ENCODE results near the gene ITGAV.

ITGAV gene

DNA sequence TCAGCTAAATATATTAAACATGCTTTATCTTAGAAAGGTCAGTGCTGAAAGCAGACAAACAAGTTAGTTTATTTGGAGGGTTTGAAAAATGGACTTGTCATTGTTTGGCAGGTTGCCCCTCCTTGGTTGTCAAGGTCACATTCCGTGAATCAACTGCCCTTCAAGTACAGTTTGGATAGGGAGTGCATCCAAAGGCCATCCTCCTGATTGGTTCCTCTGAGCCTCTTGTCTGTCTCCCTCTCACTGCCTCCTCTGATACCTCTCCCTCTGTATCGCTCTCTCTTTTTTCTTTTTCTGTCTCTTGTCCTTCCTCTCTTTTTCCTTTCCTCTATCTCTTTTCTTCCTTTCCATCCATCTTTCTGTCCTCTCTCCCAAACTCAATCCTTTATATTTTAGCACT, 5.4 kb downstream of the ITGAV start:
- Histone ChIP-seq H2AFZ (ENCODE audit: low read depth, low read length) (no peak overlapping the region), H3K36me3 (replicated peaks; ENCODE audit: low read depth, low read length) (no peaks in the 10 kb centered on the region), H3K9me3 (ENCODE audit: insufficient read depth, low read length) (no peaks in the 10 kb centered on the region), H4K20me1 (ENCODE audit: insufficient read depth, low read length) (no peaks in the 10 kb centered on the region), H3K27ac (ENCODE audit: low read length) (no peak overlapping the region), H3K27me3 (ENCODE audit: low read depth, low read length) (no peaks in the 10 kb centered on the region), H3K79me2 (ENCODE audit: low read length) (peaks cover 2% of the 10 kb centered on the region; the same call in 1 of the 2 replicates), H3K4me3 (ENCODE audit: low read length) (no peak overlapping the region), H3K4me2 (ENCODE audit: low read length) (no peak overlapping the region), H3K4me1 (ENCODE audit: low read length) (peaks cover 6% of the 10 kb centered on the region; the same call in 1 of the 2 replicates), H3K9ac (ENCODE audit: low read length) (no peak overlapping the region)
- TF ChIP-seq, protein P1, sequence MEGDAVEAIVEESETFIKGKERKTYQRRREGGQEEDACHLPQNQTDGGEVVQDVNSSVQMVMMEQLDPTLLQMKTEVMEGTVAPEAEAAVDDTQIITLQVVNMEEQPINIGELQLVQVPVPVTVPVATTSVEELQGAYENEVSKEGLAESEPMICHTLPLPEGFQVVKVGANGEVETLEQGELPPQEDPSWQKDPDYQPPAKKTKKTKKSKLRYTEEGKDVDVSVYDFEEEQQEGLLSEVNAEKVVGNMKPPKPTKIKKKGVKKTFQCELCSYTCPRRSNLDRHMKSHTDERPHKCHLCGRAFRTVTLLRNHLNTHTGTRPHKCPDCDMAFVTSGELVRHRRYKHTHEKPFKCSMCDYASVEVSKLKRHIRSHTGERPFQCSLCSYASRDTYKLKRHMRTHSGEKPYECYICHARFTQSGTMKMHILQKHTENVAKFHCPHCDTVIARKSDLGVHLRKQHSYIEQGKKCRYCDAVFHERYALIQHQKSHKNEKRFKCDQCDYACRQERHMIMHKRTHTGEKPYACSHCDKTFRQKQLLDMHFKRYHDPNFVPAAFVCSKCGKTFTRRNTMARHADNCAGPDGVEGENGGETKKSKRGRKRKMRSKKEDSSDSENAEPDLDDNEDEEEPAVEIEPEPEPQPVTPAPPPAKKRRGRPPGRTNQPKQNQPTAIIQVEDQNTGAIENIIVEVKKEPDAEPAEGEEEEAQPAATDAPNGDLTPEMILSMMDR (IDR thresholded peaks at IDR 0.05; ENCODE audit: low read depth, low read length), result no peak
- TF ChIP-seq EZH2phosphoT487 (IDR thresholded peaks at IDR 0.05; ENCODE audit: low read depth), result no peak

DNA sequence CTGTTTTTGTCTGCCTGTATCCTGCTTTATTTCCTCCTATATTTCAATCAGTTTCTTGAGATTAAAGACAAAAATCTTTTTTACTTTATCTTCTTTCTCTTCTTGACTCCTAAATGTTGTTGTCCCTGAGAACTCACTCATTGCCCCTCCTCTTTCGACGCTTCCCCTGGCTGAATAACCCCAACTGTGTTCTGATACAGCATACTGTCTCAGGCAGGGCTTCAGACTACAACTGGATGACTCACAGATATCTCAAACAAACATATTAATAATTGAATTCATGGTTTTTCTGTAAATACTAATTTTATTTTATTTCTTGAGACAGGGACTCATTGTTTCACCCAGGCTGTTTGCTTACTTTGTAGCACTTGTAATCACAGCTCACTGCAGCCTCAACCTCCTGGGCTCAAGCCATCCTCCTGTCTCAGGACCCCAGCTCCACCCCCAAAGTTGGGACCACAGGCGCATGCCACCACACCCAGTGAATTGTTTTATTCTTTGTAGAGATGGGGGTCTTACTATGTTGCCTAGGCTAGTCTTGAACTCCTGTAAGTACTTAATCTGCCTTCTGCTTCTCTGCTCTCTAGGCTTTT, 9.4 kb downstream of the ITGAV start:
- Histone ChIP-seq H3K9ac (ENCODE audit: low read length) (no peak overlapping the region), H3K4me1 (ENCODE audit: low read length) (no peaks in the 10 kb centered on the region), H3K36me3 (replicated peaks; ENCODE audit: low read depth, low read length) (peaks cover 3% of the 10 kb centered on the region), H3K27me3 (ENCODE audit: low read depth, low read length) (no peaks in the 10 kb centered on the region), H3K4me2 (ENCODE audit: low read length) (no peak overlapping the region), H3K9me3 (ENCODE audit: insufficient read depth, low read length) (no peaks in the 10 kb centered on the region), H4K20me1 (ENCODE audit: insufficient read depth, low read length) (no peaks in the 10 kb centered on the region), H3K79me2 (ENCODE audit: low read length) (no peaks in the 10 kb centered on the region; the same call in 1 of the 2 replicates), H3K27ac (ENCODE audit: low read length) (no peak overlapping the region), H3K4me3 (ENCODE audit: low read length) (no peak overlapping the region), H2AFZ (ENCODE audit: low read depth, low read length) (no peak overlapping the region)
- TF ChIP-seq EZH2phosphoT487 (IDR thresholded peaks at IDR 0.05; ENCODE audit: low read depth), result no peak
- TF ChIP-seq, protein P1 (IDR thresholded peaks at IDR 0.05; ENCODE audit: low read depth, low read length), result no peak

DNA sequence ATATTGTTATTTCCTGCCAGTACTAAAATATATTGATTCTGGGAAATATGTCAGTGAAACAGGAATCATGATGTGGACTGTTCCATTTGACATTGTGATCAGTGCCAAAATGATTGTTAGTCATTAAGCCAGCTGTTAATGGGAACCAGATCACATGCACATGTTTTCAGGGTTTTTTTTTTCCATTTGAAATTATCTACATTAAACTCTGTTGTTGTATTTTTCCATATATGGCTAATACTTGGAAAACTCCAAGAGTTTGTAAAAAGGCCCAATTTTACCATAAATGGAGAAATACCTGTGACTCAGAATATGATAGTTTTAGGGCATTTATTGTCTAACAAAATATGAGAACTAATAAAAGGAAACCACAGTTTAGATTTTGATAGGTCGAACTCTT, 13.4 kb downstream of the ITGAV start:
- Histone ChIP-seq H2AFZ (ENCODE audit: low read depth, low read length) (no peak overlapping the region), H3K27ac (ENCODE audit: low read length) (no peak overlapping the region), H3K27me3 (ENCODE audit: low read depth, low read length) (no peaks in the 10 kb centered on the region), H3K4me1 (ENCODE audit: low read length) (no peaks in the 10 kb centered on the region), H3K36me3 (replicated peaks; ENCODE audit: low read depth, low read length) (peaks cover 3% of the 10 kb centered on the region), H3K79me2 (ENCODE audit: low read length) (no peaks in the 10 kb centered on the region), H3K9me3 (ENCODE audit: insufficient read depth, low read length) (no peaks in the 10 kb centered on the region), H4K20me1 (ENCODE audit: insufficient read depth, low read length) (peaks cover 3% of the 10 kb centered on the region; the same call in 1 of the 2 replicates), H3K4me3 (ENCODE audit: low read length) (no peak overlapping the region), H3K4me2 (ENCODE audit: low read length) (no peak overlapping the region), H3K9ac (ENCODE audit: low read length) (no peak overlapping the region)
- no peak for TF ChIP-seq EZH2phosphoT487 (IDR thresholded peaks at IDR 0.05; ENCODE audit: low read depth)
- TF ChIP-seq, protein P1 (IDR thresholded peaks at IDR 0.05; ENCODE audit: low read depth, low read length), result no peak

DNA sequence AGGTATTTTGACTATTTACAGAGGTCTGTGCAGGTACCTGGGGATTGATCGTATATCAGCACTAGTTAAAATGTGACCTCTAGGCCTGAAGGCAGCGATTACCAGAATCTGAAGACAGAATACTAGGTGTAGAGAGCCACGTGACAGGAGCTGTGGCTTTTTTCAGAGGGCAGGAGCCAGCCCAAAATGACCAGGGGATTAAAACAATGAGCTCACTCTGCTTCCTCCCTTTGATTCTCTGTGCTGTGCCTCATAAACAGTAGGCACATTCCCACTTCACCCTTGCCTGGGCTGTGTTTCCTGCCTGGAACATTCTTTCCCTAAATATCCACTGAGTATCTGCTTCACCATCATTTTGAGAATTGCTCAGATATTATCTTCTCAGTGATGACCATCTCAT, 15.2 kb downstream of the ITGAV start:
- Histone ChIP-seq H3K4me3 (ENCODE audit: low read length) (no peak overlapping the region), H3K79me2 (ENCODE audit: low read length) (no peaks in the 10 kb centered on the region), H3K4me1 (ENCODE audit: low read length) (no peaks in the 10 kb centered on the region), H3K4me2 (ENCODE audit: low read length) (no peak overlapping the region), H3K36me3 (replicated peaks; ENCODE audit: low read depth, low read length) (peaks cover 3% of the 10 kb centered on the region), H3K27me3 (ENCODE audit: low read depth, low read length) (no peaks in the 10 kb centered on the region), H4K20me1 (ENCODE audit: insufficient read depth, low read length) (peaks cover 3% of the 10 kb centered on the region; the same call in 1 of the 2 replicates), H3K9ac (ENCODE audit: low read length) (no peak overlapping the region), H2AFZ (ENCODE audit: low read depth, low read length) (no peak overlapping the region), H3K27ac (ENCODE audit: low read length) (no peak overlapping the region), H3K9me3 (ENCODE audit: insufficient read depth, low read length) (no peaks in the 10 kb centered on the region)
- TF ChIP-seq EZH2phosphoT487 (IDR thresholded peaks at IDR 0.05; ENCODE audit: low read depth), result no peak
- TF ChIP-seq, protein P1 (IDR thresholded peaks at IDR 0.05; ENCODE audit: low read depth, low read length), result no peak
